HG03280 (cell line): Measurements from ENCODE around the gene ERICH6B.

Experiments used
- ATAC-seq: cut with Tn5 transposase; IDR thresholded peaks from one replicate; pipeline ENCODE4 v1.9.1; 2021; ENCODE audit warnings: mild to moderate bottlenecking, moderate library complexity; ENCODE audit not compliant: unreplicated experiment

The ERICH6B gene

DNA sequence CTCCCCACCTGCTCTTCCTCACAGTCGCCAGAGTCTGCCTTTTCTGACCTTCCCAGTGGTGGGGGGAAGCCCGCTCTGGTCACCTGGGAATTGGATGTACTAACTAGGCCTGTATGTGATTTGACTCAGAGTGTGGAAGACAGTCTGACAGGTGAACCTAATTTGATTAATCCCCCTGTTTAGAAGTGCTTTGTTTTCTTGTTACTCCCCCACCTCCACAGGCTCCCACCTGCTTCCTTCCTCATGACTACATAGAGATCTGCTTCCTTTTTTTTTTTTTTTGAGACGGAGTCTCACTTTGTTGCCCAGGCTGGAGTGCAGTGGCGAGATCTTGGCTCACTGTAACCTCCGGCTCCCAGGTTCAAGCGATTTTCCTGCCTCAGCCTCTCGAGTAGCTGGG, 106.8 kb downstream of the ERICH6B start:
- ATAC-seq, result no peak

DNA sequence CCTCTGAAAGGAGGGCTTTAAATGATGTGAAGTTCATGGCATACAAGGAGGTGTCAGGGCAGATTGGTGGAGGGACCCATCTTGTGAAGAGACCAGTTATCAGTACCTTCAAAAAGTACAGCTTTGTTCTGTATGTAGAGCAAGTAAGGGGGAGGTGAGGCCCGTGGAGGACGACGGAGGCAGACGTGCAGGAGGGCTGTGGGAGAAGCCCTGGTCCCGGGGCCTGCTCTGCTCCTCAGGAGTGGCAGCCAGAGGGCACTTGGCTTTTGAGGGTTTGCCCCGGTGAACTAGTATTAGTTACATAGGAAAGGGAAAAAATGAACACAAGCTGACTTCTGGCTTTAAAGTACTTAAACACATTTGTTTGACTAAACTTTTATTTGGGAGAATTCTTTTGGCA, 108.7 kb downstream of the ERICH6B start:
- ATAC-seq, result no peak

DNA sequence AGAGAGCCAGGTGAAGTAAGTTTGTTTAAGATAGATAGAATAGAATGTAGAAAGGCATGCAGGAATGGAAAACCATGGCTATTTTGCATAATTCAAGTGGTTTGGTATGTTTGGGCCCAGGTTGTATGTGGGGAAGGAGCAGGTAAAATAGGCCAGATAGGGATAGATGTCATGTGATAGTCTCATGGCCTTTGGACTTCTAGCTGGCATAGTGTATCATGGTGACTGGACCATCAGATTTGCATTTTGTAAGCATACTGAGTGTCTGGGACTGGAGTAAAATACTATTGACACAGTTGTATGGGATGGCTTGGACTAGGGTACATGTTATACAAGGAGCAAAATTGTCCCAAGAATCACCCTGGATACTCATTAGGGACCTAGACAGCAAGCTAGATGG, 111.9 kb downstream of the ERICH6B start:
- no peak for ATAC-seq

DNA sequence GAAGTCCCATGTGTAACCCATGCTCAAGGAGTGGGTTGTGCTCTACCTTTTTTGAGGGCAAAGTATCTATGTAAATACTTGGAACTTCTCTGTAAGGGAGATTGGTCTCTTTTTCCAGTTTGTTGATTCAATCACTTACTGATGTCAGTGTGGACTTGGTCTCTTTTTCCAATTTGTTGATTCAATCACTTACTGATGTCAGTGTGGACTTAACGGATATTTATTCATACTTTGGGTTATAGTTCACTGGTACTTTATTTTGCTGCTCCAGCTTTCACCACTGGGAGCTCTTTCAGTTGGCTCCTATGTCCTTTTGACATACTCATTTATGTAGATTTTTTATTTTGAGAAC, 114.4 kb downstream of the ERICH6B start:
- no peak for ATAC-seq

DNA sequence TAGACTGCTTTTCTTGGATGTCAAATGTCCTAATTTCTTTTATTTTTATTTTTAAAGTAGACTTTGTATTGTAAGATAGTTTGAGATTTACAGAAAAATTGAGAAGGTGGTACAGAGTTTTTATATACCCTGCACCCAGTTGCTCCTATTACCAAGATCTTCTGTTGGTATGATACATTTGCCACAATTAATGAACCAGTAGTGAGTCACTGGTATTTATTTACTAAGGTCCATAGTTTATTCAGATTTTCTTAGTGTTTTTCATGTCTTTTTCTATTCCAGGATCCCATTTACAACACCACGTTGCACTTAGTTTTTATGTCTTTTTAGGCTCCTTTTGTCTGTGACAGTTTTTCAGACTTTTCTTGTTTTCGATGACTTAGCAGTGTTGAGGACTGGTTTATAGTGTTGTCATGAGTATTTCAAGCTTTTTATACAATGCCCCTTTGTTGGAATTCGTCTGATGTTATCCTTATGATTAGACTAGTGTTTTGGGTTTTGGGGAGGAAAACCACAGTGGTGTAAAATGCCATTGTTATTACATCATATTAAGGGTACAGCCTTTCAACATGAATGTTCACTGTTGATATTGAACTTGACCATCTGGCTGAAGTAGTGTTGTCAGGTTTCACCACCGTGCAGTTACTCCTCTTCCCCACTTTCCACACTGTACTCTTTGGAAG, 114.9 kb downstream of the ERICH6B start:
- no peak for ATAC-seq

DNA sequence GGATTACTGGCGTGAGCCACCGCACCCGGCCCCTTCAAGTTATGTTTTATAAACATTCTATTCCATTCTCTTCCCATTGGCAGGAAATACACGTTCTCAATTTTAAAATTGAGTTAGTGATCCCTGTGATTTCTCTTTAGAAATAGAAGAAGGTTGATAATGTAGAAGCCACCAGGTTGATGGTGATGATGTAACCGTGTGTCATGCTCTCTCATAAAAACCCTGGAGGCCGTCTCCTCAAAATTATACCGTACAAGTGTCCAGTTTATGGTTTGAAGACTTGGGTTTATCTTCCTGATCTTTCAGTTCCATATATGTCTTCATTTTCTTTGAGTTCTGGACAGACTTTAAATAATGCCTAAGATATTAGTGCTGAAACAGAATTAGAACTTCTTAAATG, 118.6 kb downstream of the ERICH6B start:
- ATAC-seq, result no peak

- no peak for ATAC-seq
Observed at GRCh38 chr13:45492538-45492937, 123.0 kb downstream of the ERICH6B start.
